HCT116 (cell line): ENCODE data around the gene KLK8. TPM values are rescaled to one million over a fixed set of nuclear protein-coding genes. Genes with fewer than 3 reads are reported as not detected.

ENCODE experiments used
- ATAC-seq: fragments of 200-7000 bp; cut with Tn5 transposase; 2 replicates; pipeline ENCODE4 v1.9.1; 2020; ENCODE audit warnings: mild to moderate bottlenecking, moderate library complexity
- BruUV-seq: library from RNA; stranded (reverse); fragments of 400-500 nt; replicated peaks from 2 replicates; lab custom pipeline; 2021; lab: Mats Ljungman, UMichigan
- CTCF ChIA-PET: fragments of 300-600 bp; sonication (Branson Sonifier 250); formaldehyde crosslinking; loops from one replicate; lab custom pipeline; 2021; ENCODE audit warnings: antibody characterized with exemption; lab: Charles Lee
- POLR2A ChIA-PET: fragments of 300-600, 350-600 bp; sonication (Branson Sonifier 250); formaldehyde crosslinking; loops from one replicate; lab custom pipeline; 2021; ENCODE audit warnings: antibody characterized with exemption; lab: Charles Lee
- RAD21 ChIA-PET, 2 experiments: fragments of 300-600 bp; sonication (Branson Sonifier 250); formaldehyde crosslinking; loops; one replicate each; lab custom pipeline; 2023; ENCODE audit warnings: low total read pairs in 2 of 2; ENCODE audit not compliant: uncharacterized antibody in 2 of 2, unreplicated experiment in 2 of 2, low non-redundant PET in 1 of 2; lab: Charles Lee
- DNase-seq: peaks from one replicate; pipeline ENCODE4 v3.0.0-alpha.2; 2010; ENCODE audit warnings: low read depth, low spot score
- H2AFZ ChIP-seq: fragments of 200-600 bp; shearing (Covaris generic), sonication (generic); 2 replicates; pipeline ENCODE4 v1.6.1; 2017; ENCODE audit warnings: low read depth, mixed run types, mixed read lengths, antibody characterized with exemption, low read length; ENCODE audit not compliant: poor library complexity, severe bottlenecking
- H3K27ac ChIP-seq: 2 replicates; pipeline ENCODE4 v1.5.1; 2012; ENCODE audit warnings: low read depth, low read length
- H3K27me3 ChIP-seq: fragments of 200-600 bp; sonication (generic); 2 replicates; pipeline ENCODE4 v1.6.1; 2016; ENCODE audit warnings: mixed run types, low read length, mixed read lengths; ENCODE audit not compliant: insufficient read depth
- H3K36me3 ChIP-seq, 2 experiments: fragments of 200-500 bp in 1 of 2; fragments of 200-600 bp in 1 of 2; sonication (Bioruptor generic) in 1 of 2; sonication (generic) in 1 of 2; 2 replicates each; pipeline versions ENCODE4 v1.5.1 to v1.6.1; 2014 to 2016; ENCODE audit warnings: low read length in 2 of 2, inconsistent platforms in 1 of 2, mixed read lengths in 1 of 2, mixed run types in 1 of 2; ENCODE audit not compliant: insufficient read depth in 2 of 2, control insufficient read depth in 1 of 2
- H3K4me1 ChIP-seq, 2 experiments: fragments of 200-600 bp in 1 of 2; sonication (generic) in 1 of 2; 2 replicates each; pipeline versions ENCODE4 v1.5.1 to v1.6.1; 2012 to 2017; ENCODE audit warnings: low read length in 2 of 2, inconsistent platforms in 1 of 2, mild to moderate bottlenecking in 1 of 2, mixed read lengths in 1 of 2, mixed run types in 1 of 2, moderate library complexity in 1 of 2; ENCODE audit not compliant: insufficient read depth in 2 of 2, control insufficient read depth in 1 of 2
- H3K4me2 ChIP-seq: fragments of 200-600 bp; sonication (generic); 2 replicates; pipeline ENCODE4 v1.6.1; 2017; ENCODE audit warnings: mixed run types, low read length, mixed read lengths
- H3K4me3 ChIP-seq, 2 experiments: fragments of 200-600 bp in 1 of 2; sonication (generic) in 1 of 2; replicated peaks in 1 of 2; 2 replicates each; pipeline ENCODE4 v1.5.1; 2011 to 2016; ENCODE audit warnings: low read length in 2 of 2, control low read depth in 1 of 2, low read depth in 1 of 2, mild to moderate bottlenecking in 1 of 2, mixed read lengths in 1 of 2, mixed run types in 1 of 2
- H3K79me2 ChIP-seq: fragments of 200-600 bp; sonication (generic); 2 replicates; pipeline ENCODE4 v1.6.1; 2017; ENCODE audit warnings: mild to moderate bottlenecking, mixed run types, low read length, moderate library complexity, mixed read lengths; ENCODE audit not compliant: insufficient read depth
- H3K9ac ChIP-seq: fragments of 200-600 bp; sonication (generic); 2 replicates; pipeline ENCODE4 v1.6.1; 2016; ENCODE audit warnings: low read length, mixed read lengths
- H3K9me2 ChIP-seq: fragments of 200-600 bp; sonication (generic), shearing (Covaris generic); 2 replicates; pipeline ENCODE4 v1.6.1; 2017; ENCODE audit warnings: mixed run types, mild to moderate bottlenecking, moderate library complexity; ENCODE audit not compliant: insufficient read depth
- H3K9me3 ChIP-seq, 2 experiments: fragments of 200-500 bp in 1 of 2; fragments of 200-600 bp in 1 of 2; sonication (Bioruptor generic) in 1 of 2; sonication (generic) in 1 of 2; 2 replicates each; pipeline ENCODE4 v1.6.1; 2014 to 2017; ENCODE audit warnings: low read length in 2 of 2, mixed read lengths in 2 of 2, inconsistent platforms in 1 of 2, low read depth in 1 of 2, mild to moderate bottlenecking in 1 of 2, mixed run types in 1 of 2, moderate library complexity in 1 of 2; ENCODE audit not compliant: control insufficient read depth in 1 of 2, insufficient read depth in 1 of 2
- H4K20me1 ChIP-seq: fragments of 200-600 bp; sonication (generic), shearing (Covaris generic); 2 replicates; pipeline ENCODE4 v1.6.1; 2017; ENCODE audit warnings: mixed run types, mild to moderate bottlenecking, moderate library complexity; ENCODE audit not compliant: insufficient read depth
- EZH2 ChIP-seq: fragments of 200-600 bp; sonication (generic); IDR thresholded peaks from 2 replicates; pipeline ENCODE4 v1.6.1; 2017; ENCODE audit warnings: antibody characterized with exemption, mixed run types
- POLR2AphosphoS5 ChIP-seq: IDR thresholded peaks from 2 replicates; pipeline ENCODE4 v1.6.1; 2011; ENCODE audit warnings: mild to moderate bottlenecking, low read depth, low read length, moderate library complexity
- SP1 ChIP-seq: IDR thresholded peaks from 2 replicates; pipeline ENCODE4 v1.6.1; 2012; ENCODE audit warnings: low read depth
- ZNF274 ChIP-seq: fragments of 200-500 bp; sonication (Bioruptor generic); IDR thresholded peaks from 2 replicates; pipeline ENCODE4 v1.6.1; 2014; ENCODE audit warnings: mild to moderate bottlenecking, low read depth, low read length, inconsistent platforms
- intact Hi-C: fragments of 100-400 bp; cut with micrococcal nuclease; formaldehyde crosslinking; loops from 2 replicates; pipeline ENCODE4 v1.10.0; 2022
- total RNA-seq: library from RNA; stranded (reverse); gene quantifications from one replicate; pipeline ENCODE4 v1.2.1, GENCODE V29; 2021; ENCODE audit not compliant: unreplicated experiment
- TF ChIP-seq, protein P1 (sequence below): IDR thresholded peaks from 2 replicates; pipeline ENCODE4 v1.6.1; 2012

The KLK8 gene
- total RNA-seq, 1 experiment from 2014 or later, result 92.8 TPM

GRCh38 chr19:51031880-51032225 is 30.4 kb upstream of the KLK8 start:
- no TSS peak for BruUV-seq
- TF ChIP-seq, protein P1, sequence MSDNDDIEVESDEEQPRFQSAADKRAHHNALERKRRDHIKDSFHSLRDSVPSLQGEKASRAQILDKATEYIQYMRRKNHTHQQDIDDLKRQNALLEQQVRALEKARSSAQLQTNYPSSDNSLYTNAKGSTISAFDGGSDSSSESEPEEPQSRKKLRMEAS, result no peak
- TF ChIP-seq SP1, result no peak
- no peaks in the 10 kb centered on the region for H3K9me2 ChIP-seq
- RAD21 ChIA-PET, result no interaction called here
- POLR2A ChIA-PET, result no interaction called here
- H3K4me1 ChIP-seq, result peaks cover 0 to under 1% of the 10 kb centered on the region in 2 experiments; a peak in 1 of 4 replicates
- no peaks in the 10 kb centered on the region for H3K79me2 ChIP-seq
- no peaks in the 10 kb centered on the region for H3K9me3 ChIP-seq
- no peak overlapping the region for H3K4me2 ChIP-seq
- H3K27me3 ChIP-seq, result no peaks in the 10 kb centered on the region
- no peaks in the 10 kb centered on the region for H4K20me1 ChIP-seq
- H2AFZ ChIP-seq, result no peak overlapping the region
- H3K9ac ChIP-seq, result no peak overlapping the region
- ATAC-seq, result no peak
- intact Hi-C loops, result no loop called here
- CTCF ChIA-PET, result no interaction called here
- H3K36me3 ChIP-seq, result no peaks in the 10 kb centered on the region
- no peak for DNase-seq
- H3K4me3 ChIP-seq, result no peak overlapping the region
- H3K27ac ChIP-seq, result no peak overlapping the region

- peaks cover 0 to 6% of the 10 kb centered on the region in 2 experiments; a peak in 2 of 4 replicates for H3K4me1 ChIP-seq
- intact Hi-C loops, result no loop called here
- H3K9me2 ChIP-seq, result no peaks in the 10 kb centered on the region
- H4K20me1 ChIP-seq, result no peaks in the 10 kb centered on the region
- no peaks in the 10 kb centered on the region for H3K36me3 ChIP-seq
- CTCF ChIA-PET, result no interaction called here
- RAD21 ChIA-PET, result interaction anchor here in 1 of 2 experiments (0.9 kb wide), 1 partner anchor 33 kb away, joined by 4 read pairs; no protein-coding TSS in a partner anchor
- TF ChIP-seq ZNF274 (no peak), POLR2AphosphoS5 (no peak), EZH2 (no peak)
- no TSS peak for BruUV-seq
- POLR2A ChIA-PET, result no interaction called here
- H2AFZ ChIP-seq, result no peak overlapping the region
- no peak overlapping the region for H3K4me2 ChIP-seq
- DNase-seq (no peak), ATAC-seq (no peak)
- H3K27me3 ChIP-seq, result no peaks in the 10 kb centered on the region
- H3K4me3 ChIP-seq, result no peak overlapping the region
- H3K9me3 ChIP-seq, result no peaks in the 10 kb centered on the region
- no peak overlapping the region for H3K27ac ChIP-seq
- H3K9ac ChIP-seq, result no peak overlapping the region
- H3K79me2 ChIP-seq, result no peaks in the 10 kb centered on the region
Observed at GRCh38 chr19:51031220-51031879, 29.9 kb upstream of the KLK8 start.
